B cell (primary cell): ENCODE measurements around the gene SPRR2E. TPM values are rescaled to one million over a fixed set of nuclear protein-coding genes. Genes with fewer than 3 reads are reported as not detected.

Experiments
- ATAC-seq: fragments of 200-7000 bp; cut with Tn5 transposase; one replicate; pipeline ENCODE4 v1.10.0; 2021; ENCODE audit warnings: low read depth, mild to moderate bottlenecking, moderate number of reproducible peaks, moderate library complexity
- CTCF ChIA-PET: fragments of 350-600 bp; sonication (Branson Sonifier 250); formaldehyde crosslinking; loops from one replicate; lab custom pipeline; 2021; ENCODE audit warnings: antibody characterized with exemption, inconsistent platforms; lab: Charles Lee
- POLR2A ChIA-PET: fragments of 350-600 bp; sonication (Branson Sonifier 250); formaldehyde crosslinking; loops from one replicate; lab custom pipeline; 2021; ENCODE audit warnings: antibody characterized with exemption; lab: Charles Lee
- DNase-seq: peaks from one replicate; pipeline ENCODE4 v3.0.0; 2013
- H2AFZ ChIP-seq: 2 replicates; pipeline ENCODE4 v1.6.1; 2012; ENCODE audit warnings: mild to moderate bottlenecking, low read depth, low read length; ENCODE audit not compliant: insufficient read depth, poor library complexity, severe bottlenecking
- H3K27ac ChIP-seq, 2 donors: 1 replicate in 1 of 2; 2 replicates in 1 of 2; pipeline ENCODE4 v1.5.1; 2012 to 2013; ENCODE audit warnings: low read length in 2 of 2, mild to moderate bottlenecking in 2 of 2, moderate library complexity in 1 of 2
- H3K27me3 ChIP-seq, 4 experiments: fragments of 200-600 bp in 1 of 4; sonication (generic) in 1 of 4; replicated peaks in 1 of 4; 1 replicate in 2 of 4; 2 replicates in 2 of 4; pipeline versions ENCODE4 v1.6.1 to v1.7.0; 2013 to 2016; ENCODE audit warnings: low read length in 3 of 4, mild to moderate bottlenecking in 2 of 4, mixed read lengths in 1 of 4, moderate library complexity in 1 of 4; ENCODE audit not compliant: insufficient read depth in 4 of 4, control insufficient read depth in 3 of 4; ENCODE audit errors: control extremely low read depth in 1 of 4
- H3K36me3 ChIP-seq, 2 experiments: replicated peaks in 1 of 2; 1 replicate in 1 of 2; 2 replicates in 1 of 2; pipeline versions ENCODE4 v1.6.1 to v1.7.1; 2013; ENCODE audit warnings: low read length in 1 of 2; ENCODE audit not compliant: insufficient read depth in 2 of 2, control insufficient read depth in 1 of 2; ENCODE audit errors: control extremely low read depth in 1 of 2, extremely low read depth in 1 of 2
- H3K4me1 ChIP-seq, 2 donors: fragments of 200-600 bp in 1 of 2; sonication (generic) in 1 of 2; 1 replicate in 1 of 2; 2 replicates in 1 of 2; pipeline versions ENCODE4 v1.5.1 to v1.6.1; 2013 to 2017; ENCODE audit warnings: low read length in 2 of 2; ENCODE audit not compliant: control insufficient read depth in 2 of 2, insufficient read depth in 2 of 2
- H3K4me2 ChIP-seq: replicated peaks from 2 replicates; pipeline ENCODE3; 2012; ENCODE audit warnings: mild to moderate bottlenecking, low read depth, low read length; ENCODE audit not compliant: poor library complexity, severe bottlenecking
- H3K4me3 ChIP-seq, 5 experiments: fragments of 200-600 bp in 1 of 5; sonication (generic) in 1 of 5; 1 replicate in 3 of 5; 2 replicates in 2 of 5; pipeline versions ENCODE4 v1.5.1 to v1.7.0; 2011 to 2016; ENCODE audit warnings: low read length in 4 of 5, mild to moderate bottlenecking in 4 of 5, low read depth in 2 of 5, control low read depth in 1 of 5, moderate library complexity in 1 of 5; ENCODE audit not compliant: insufficient read depth in 1 of 5; ENCODE audit errors: control extremely low read depth in 1 of 5, extremely low read depth in 1 of 5
- H3K79me2 ChIP-seq: fragments of 200-600 bp; sonication (generic); one replicate; pipeline ENCODE4 v1.6.0; 2016; ENCODE audit warnings: low read length; ENCODE audit not compliant: control insufficient read depth, insufficient read depth
- H3K9ac ChIP-seq: fragments of 200-600 bp; sonication (generic); 2 replicates; pipeline ENCODE4 v1.6.1; 2017; ENCODE audit warnings: mild to moderate bottlenecking, low read length, moderate library complexity
- H3K9me3 ChIP-seq, 3 donors: one replicate each; pipeline versions ENCODE4 v1.6.1 to v1.7.1; 2013; ENCODE audit warnings: low read length in 2 of 3; ENCODE audit not compliant: control insufficient read depth in 2 of 3, insufficient read depth in 1 of 3; ENCODE audit errors: control extremely low read depth in 1 of 3
- H4K20me1 ChIP-seq: 2 replicates; pipeline ENCODE4 v1.6.0; 2012; ENCODE audit warnings: mild to moderate bottlenecking, low read length; ENCODE audit not compliant: insufficient read depth, control insufficient read depth, poor library complexity, severe bottlenecking
- H3K27ac Mint-ChIP-seq: one replicate; pipeline ENCODE4 v1.8.0; 2021; ENCODE audit warnings: mixed read lengths
- H3K27me3 Mint-ChIP-seq: one replicate; pipeline ENCODE4 v1.8.0; 2021; ENCODE audit warnings: mixed read lengths
- H3K4me1 Mint-ChIP-seq: one replicate; pipeline ENCODE4 v1.8.0; 2021; ENCODE audit warnings: mixed read lengths
- H3K4me3 Mint-ChIP-seq: one replicate; pipeline ENCODE4 v1.8.0; 2021; ENCODE audit warnings: mixed read lengths
- H3K9me3 Mint-ChIP-seq: one replicate; pipeline ENCODE4 v1.8.0; 2022; ENCODE audit warnings: mixed read lengths; ENCODE audit not compliant: insufficient read depth
- EZH2 ChIP-seq: IDR thresholded peaks from 2 replicates; pipeline ENCODE4 v1.6.1; 2012; ENCODE audit warnings: borderline replicate concordance, low read depth, mild to moderate bottlenecking, moderate library complexity, low read length; ENCODE audit not compliant: insufficient read depth, poor library complexity, severe bottlenecking
- WGBS: methylation state at CpG from one replicate; pipeline ENCODE4 v1.1.5; 2013; ENCODE audit warnings: missing lambda C conversion rate; ENCODE audit not compliant: insufficient coverage; 5-methylcytosine and 5-hydroxymethylcytosine counted together
- intact Hi-C: fragments of 100-400 bp; cut with micrococcal nuclease; formaldehyde crosslinking; loops from one replicate; pipeline ENCODE4 v1.10.0; 2022
- polyA plus RNA-seq: library from polyadenylated mRNA; depleted of rRNA; stranded (reverse); fragments of >200 nt; gene quantifications from 2 replicates; pipeline ENCODE4 v1.2.3, GENCODE V29; 2012
- total RNA-seq, 2 donors: library from RNA; stranded (reverse); fragments of 120-200 nt in 1 of 2; gene quantifications; 1 replicate in 1 of 2; 2 replicates in 1 of 2; pipeline versions ENCODE4 v1.2.3 to v1.2.4, GENCODE V29; 2013 to 2022
- TF ChIP-seq, protein P1 (sequence below): fragments of 200-600 bp; IDR thresholded peaks from one replicate; pipeline ENCODE4 v1.8.0; 2022; ENCODE audit warnings: antibody characterized with exemption, mild to moderate bottlenecking

Gene SPRR2E
- total and polyA plus RNA-seq, 2 donors (not counting 1 experiment from before 2014, with no cell fraction given): not detected

DNA sequence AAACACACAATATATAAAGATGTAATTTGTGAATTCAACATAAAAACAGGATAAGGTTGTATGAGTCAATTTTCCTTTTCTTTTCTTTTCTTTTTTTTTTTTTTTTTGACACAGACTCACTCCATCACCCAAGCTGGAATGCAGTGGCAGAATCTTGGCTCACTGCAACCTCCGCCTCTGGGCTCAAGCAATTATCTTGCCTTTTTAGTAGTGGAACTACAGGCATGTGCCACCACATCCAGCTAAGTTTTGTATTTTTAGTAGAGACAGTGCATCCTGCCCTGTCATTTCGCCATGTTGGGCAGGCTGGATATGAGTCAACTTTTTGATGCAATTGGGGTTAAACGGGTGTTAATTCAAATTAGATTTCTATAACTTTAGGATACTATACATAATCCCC is 12.6 kb downstream of the SPRR2E start:
- DNase-seq (no peak), ATAC-seq (no peak)
- H3K27ac ChIP-seq: no peak overlapping the region
- no peaks in the 10 kb centered on the region for H3K27me3 ChIP-seq
- Mint-ChIP-seq H3K9me3 (peaks cover 5% of the 10 kb centered on the region), H3K4me1 (no peaks in the 10 kb centered on the region), H3K27me3 (peaks cover 38% of the 10 kb centered on the region), H3K27ac (no peak overlapping the region), H3K4me3 (no peak overlapping the region)
- no peak overlapping the region for H3K4me2 ChIP-seq
- H3K79me2 ChIP-seq: no peaks in the 10 kb centered on the region
- no peak overlapping the region for H3K9ac ChIP-seq
- WGBS: 100% methylated on average over 1 of the region's 3 CpGs
- peaks cover 0 to 3% (median 0%) of the 10 kb centered on the region in 3 donors for H3K9me3 ChIP-seq
- POLR2A ChIA-PET: no interaction called here
- intact Hi-C loops: no loop called here
- no peak overlapping the region for H3K4me3 ChIP-seq
- H3K4me1 ChIP-seq: no peaks in the 10 kb centered on the region
- no peak overlapping the region for H2AFZ ChIP-seq
- CTCF ChIA-PET: no interaction called here
- TF ChIP-seq EZH2: no peak
- TF ChIP-seq, protein P1, sequence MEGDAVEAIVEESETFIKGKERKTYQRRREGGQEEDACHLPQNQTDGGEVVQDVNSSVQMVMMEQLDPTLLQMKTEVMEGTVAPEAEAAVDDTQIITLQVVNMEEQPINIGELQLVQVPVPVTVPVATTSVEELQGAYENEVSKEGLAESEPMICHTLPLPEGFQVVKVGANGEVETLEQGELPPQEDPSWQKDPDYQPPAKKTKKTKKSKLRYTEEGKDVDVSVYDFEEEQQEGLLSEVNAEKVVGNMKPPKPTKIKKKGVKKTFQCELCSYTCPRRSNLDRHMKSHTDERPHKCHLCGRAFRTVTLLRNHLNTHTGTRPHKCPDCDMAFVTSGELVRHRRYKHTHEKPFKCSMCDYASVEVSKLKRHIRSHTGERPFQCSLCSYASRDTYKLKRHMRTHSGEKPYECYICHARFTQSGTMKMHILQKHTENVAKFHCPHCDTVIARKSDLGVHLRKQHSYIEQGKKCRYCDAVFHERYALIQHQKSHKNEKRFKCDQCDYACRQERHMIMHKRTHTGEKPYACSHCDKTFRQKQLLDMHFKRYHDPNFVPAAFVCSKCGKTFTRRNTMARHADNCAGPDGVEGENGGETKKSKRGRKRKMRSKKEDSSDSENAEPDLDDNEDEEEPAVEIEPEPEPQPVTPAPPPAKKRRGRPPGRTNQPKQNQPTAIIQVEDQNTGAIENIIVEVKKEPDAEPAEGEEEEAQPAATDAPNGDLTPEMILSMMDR: no peak
- H3K36me3 ChIP-seq: no peaks in the 10 kb centered on the region
- H4K20me1 ChIP-seq: no peaks in the 10 kb centered on the region

DNA sequence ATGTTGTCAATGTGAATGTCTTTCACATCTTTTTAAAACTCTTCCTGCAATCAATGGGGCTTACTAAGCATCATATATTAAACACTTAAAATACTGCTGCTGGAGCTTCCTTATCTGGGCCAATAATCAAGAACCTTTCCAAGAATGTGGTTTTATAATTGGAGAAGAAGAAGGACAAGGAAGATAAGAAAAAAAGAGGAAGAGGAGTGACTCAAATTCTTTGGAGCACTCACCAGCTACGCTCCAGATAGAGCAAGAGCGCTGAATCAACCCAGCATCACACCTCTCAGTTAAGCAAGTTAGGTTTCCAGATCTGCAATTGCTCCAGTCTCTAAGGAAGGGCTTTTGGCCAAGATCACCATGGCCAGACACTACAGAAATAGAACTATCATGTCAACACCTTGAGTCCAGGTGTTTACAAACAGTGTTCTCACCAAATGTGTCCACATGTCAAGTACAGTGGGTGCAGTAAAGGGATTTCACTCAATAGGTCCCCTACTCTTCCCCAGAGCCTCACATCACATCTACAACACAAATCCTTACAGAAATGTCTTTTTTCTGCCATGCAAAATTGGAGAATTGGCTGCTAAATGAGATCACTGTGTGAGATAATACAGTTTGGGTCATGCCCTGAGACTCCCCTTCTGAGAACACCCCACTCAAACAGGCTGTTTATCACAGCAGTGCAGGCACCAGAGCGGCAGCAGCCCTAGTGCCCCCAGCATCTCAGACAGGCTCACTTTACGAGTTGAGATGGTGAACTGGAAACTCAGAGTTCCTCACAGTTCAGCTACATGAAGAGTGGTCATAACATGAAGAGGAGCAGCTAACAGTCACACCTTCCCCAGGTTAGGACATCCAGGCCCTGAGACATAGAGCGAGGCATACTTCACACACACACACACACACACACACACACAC is 21.3 kb downstream of the SPRR2E start:
- Histone ChIP-seq H3K36me3 (no peaks in the 10 kb centered on the region), H2AFZ (no peak overlapping the region), H3K4me3 (no peak overlapping the region), H3K4me2 (no peak overlapping the region), H3K9me3 (no peaks in the 10 kb centered on the region), H3K27me3 (no peaks in the 10 kb centered on the region), H3K27ac (no peak overlapping the region), H3K9ac (no peak overlapping the region), H3K79me2 (no peaks in the 10 kb centered on the region), H4K20me1 (no peaks in the 10 kb centered on the region), H3K4me1 (no peaks in the 10 kb centered on the region)
- WGBS: 60% methylated on average over 3 of the region's 5 CpGs
- Mint-ChIP-seq H3K9me3 (no peaks in the 10 kb centered on the region), H3K27me3 (peaks cover 14% of the 10 kb centered on the region), H3K4me3 (no peak overlapping the region), H3K4me1 (no peaks in the 10 kb centered on the region), H3K27ac (no peak overlapping the region)
- DNase-seq: no peak
- ChIA-PET POLR2A (no interaction called here), CTCF (no interaction called here)
- intact Hi-C loops: no loop called here
- TF ChIP-seq, protein P1: no peak
- no peak for TF ChIP-seq EZH2
- ATAC-seq: no peak
